IPS-18a (cell line): ENCODE results near the gene LRRC4.

ENCODE experiments used
- H3K27ac ChIP-seq: one replicate; pipeline ENCODE4 v1.5.1; 2013; ENCODE audit warnings: low read length
- H3K27me3 ChIP-seq: one replicate; pipeline ENCODE4 v1.6.1; 2013; ENCODE audit warnings: mild to moderate bottlenecking, low read length; ENCODE audit not compliant: control insufficient read depth, insufficient read depth
- H3K36me3 ChIP-seq: one replicate; pipeline ENCODE4 v1.6.1; 2013; ENCODE audit warnings: low read depth, low read length; ENCODE audit not compliant: control insufficient read depth
- H3K4me1 ChIP-seq: one replicate; pipeline ENCODE4 v1.6.1; 2013; ENCODE audit warnings: low read depth, low read length; ENCODE audit not compliant: control insufficient read depth
- H3K4me3 ChIP-seq: one replicate; pipeline ENCODE4 v1.5.1; 2013; ENCODE audit warnings: low read length
- H3K9ac ChIP-seq: one replicate; pipeline ENCODE4 v1.6.1; 2013; ENCODE audit warnings: mild to moderate bottlenecking, low read length, moderate library complexity
- H3K9me3 ChIP-seq: one replicate; pipeline ENCODE4 v1.6.1; 2013; ENCODE audit warnings: low read depth, low read length; ENCODE audit not compliant: control insufficient read depth

The LRRC4 gene, protein sequence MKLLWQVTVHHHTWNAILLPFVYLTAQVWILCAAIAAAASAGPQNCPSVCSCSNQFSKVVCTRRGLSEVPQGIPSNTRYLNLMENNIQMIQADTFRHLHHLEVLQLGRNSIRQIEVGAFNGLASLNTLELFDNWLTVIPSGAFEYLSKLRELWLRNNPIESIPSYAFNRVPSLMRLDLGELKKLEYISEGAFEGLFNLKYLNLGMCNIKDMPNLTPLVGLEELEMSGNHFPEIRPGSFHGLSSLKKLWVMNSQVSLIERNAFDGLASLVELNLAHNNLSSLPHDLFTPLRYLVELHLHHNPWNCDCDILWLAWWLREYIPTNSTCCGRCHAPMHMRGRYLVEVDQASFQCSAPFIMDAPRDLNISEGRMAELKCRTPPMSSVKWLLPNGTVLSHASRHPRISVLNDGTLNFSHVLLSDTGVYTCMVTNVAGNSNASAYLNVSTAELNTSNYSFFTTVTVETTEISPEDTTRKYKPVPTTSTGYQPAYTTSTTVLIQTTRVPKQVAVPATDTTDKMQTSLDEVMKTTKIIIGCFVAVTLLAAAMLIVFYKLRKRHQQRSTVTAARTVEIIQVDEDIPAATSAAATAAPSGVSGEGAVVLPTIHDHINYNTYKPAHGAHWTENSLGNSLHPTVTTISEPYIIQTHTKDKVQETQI

DNA sequence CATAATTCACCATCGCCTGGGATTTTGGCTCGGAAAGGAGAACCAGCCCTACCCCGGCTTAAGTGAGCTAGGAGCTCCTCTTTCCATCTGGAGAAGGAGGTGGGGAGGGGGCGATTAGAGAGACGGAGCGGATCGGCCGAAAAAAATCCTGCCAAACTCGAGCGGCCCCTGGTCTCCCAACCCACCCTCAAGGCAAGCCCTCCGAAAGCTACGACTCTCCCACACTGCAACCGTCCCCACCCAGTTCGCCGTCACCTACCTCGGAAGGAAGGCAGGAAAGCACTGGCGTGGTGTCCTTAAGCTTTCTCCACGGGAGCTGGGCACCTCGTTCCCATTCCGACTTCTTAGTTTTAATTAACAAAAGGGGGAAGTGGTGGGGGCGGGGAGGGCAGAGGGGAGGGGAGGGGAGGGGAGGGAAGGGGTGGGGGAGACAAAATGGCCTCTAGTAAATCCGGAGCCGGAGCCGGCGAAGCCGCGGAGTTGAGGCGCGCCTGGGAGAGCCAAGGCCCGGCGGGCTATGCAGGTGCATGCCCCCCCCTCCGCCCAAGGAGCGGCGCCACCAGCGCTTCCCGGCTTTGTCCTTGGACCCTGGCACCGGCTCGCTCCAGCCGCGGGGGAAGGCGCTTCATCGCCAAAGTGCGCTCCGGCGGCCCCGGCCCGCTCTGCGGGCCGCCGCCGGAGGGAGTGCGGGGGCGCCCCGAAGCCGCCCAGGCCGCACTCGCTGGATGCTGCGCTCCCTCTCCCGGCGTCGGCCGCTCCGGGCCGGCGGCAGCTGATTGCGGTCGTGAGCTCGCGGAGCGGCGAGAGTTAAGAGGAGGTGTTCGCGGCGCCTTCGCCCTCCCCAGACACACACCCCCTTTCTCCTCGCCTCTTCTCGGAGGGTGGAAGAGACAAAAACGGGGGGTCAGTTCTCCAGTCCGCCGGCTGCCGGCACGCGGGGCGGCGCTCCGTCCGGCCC is at the start of gene LRRC4:
LRRC4 (minus strand) TSS at position 784 of the 958 bp plus-strand sequence. CDS start 797 bp downstream, outside the sequence.
- peaks cover 10% of the 10 kb centered on the region for H3K36me3 ChIP-seq
- peaks cover 28% of the 10 kb centered on the region for H3K4me1 ChIP-seq
- H3K27me3 ChIP-seq = peaks cover 38% of the 10 kb centered on the region
- H3K9ac ChIP-seq = peak within 1 kb of the TSS; percentile 65
- no peak within 1 kb of the TSS for H3K27ac ChIP-seq
- H3K9me3 ChIP-seq = no peaks in the 10 kb centered on the region
- H3K4me3 ChIP-seq = peak within 1 kb of the TSS; percentile 84

DNA sequence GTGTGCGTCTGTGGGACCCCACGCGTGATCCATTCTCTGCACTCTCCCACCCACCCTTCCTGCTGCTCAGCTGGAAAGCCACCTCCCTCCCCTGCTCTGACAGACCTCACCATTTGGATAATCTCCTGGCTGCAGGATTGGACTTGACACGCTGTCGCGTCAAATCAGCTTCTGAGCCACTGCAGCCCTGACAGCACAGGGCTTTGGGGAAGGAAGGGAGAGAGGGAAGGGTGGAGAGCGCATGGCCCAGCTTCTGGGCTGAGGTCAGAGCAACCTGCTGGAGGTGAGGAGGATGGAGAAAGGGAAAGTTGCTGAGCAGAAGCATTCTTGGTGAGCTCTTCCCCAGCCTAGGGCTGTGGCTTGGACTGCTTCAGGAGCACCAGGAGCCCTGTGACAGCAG is 48.9 kb upstream of the LRRC4 start:
- Histone ChIP-seq H3K27me3 (no peaks in the 10 kb centered on the region), H3K36me3 (peaks cover 6% of the 10 kb centered on the region), H3K9ac (no peak overlapping the region), H3K4me3 (no peak overlapping the region), H3K27ac (no peak overlapping the region), H3K9me3 (no peaks in the 10 kb centered on the region), H3K4me1 (no peaks in the 10 kb centered on the region)

DNA sequence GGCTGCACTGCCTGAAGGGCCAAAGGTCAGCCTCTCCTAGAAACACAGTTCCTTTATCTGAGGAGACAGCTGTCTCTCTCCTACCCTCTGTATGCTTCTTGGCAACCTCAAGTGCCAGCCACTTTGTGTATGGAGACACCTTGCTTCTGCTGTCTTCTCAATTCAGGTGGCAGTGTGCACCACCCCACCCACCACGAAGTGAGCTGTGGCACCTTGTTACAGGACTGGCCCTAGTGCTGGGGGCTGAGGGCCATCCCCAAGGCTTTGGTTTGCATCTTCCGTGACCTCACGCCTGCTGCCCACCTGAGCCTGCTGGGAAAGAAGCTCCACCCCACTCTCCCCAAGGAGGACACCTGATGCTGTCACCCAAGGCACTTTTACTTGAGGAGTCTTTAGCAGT is 47.1 kb upstream of the LRRC4 start:
- Histone ChIP-seq H3K36me3 (peaks cover 6% of the 10 kb centered on the region), H3K27me3 (no peaks in the 10 kb centered on the region), H3K9me3 (no peaks in the 10 kb centered on the region), H3K9ac (no peak overlapping the region), H3K27ac (no peak overlapping the region), H3K4me3 (no peak overlapping the region), H3K4me1 (no peaks in the 10 kb centered on the region)

DNA sequence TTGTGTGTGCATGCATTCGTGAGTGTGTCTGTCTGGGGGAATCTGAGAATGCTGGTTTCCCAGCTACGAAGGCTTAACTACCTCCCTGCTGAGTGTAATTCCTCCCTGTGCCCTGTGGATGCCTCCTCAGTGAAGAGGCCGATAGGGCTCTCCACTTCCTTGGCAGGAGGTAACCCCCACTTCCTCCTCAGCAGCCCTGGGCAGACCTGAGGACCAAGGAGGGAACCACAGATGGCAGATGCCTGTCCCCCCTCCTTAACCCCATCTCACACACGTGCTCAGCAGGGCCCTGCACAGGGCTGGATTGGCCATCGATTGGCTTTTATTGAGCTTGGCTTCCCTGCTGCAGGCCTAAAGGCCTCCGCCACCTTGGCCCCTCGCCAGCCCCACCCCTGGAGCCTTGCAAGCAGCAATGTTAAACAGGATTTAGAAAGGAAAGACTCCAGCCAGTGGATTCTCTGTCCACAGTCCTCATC is 45.6 kb upstream of the LRRC4 start:
- H3K4me3 ChIP-seq = no peak overlapping the region
- no peak overlapping the region for H3K27ac ChIP-seq
- H3K9me3 ChIP-seq = no peaks in the 10 kb centered on the region
- H3K4me1 ChIP-seq = no peaks in the 10 kb centered on the region
- H3K9ac ChIP-seq = no peak overlapping the region
- H3K27me3 ChIP-seq = no peaks in the 10 kb centered on the region
- H3K36me3 ChIP-seq = peaks cover 6% of the 10 kb centered on the region

DNA sequence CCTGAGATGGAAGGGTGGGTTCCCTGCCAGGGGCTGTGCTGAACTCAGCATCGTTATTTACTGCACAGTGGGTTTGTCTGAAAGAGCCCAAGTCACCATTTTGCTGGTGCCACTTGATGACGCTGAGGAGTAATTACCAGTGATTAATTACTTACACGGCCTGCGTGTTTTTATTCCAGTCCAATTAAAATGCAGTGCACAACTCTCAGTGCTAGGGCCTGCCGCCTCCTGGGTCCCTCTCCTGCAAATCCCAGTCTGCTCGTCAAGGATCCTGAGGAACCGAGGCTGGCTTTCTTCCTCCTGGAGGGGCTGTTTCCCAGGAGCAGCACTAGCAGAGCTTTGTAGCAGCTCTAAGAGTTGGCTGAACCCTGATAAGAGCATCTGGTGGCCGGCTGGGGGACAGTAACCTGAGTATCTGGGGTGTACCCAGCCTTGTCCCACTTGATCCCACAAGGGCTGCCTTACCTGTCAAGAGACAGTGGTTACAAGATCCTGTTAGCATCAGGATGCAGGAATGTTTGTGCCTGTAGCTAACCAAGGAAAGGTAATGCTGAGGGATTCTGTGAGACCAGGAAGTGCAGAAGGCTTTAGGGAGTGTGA is 45.1 kb upstream of the LRRC4 start:
- no peak overlapping the region for H3K9ac ChIP-seq
- H3K9me3 ChIP-seq = no peaks in the 10 kb centered on the region
- no peak overlapping the region for H3K4me3 ChIP-seq
- peaks cover 2% of the 10 kb centered on the region for H3K36me3 ChIP-seq
- no peaks in the 10 kb centered on the region for H3K4me1 ChIP-seq
- no peak overlapping the region for H3K27ac ChIP-seq
- no peaks in the 10 kb centered on the region for H3K27me3 ChIP-seq

DNA sequence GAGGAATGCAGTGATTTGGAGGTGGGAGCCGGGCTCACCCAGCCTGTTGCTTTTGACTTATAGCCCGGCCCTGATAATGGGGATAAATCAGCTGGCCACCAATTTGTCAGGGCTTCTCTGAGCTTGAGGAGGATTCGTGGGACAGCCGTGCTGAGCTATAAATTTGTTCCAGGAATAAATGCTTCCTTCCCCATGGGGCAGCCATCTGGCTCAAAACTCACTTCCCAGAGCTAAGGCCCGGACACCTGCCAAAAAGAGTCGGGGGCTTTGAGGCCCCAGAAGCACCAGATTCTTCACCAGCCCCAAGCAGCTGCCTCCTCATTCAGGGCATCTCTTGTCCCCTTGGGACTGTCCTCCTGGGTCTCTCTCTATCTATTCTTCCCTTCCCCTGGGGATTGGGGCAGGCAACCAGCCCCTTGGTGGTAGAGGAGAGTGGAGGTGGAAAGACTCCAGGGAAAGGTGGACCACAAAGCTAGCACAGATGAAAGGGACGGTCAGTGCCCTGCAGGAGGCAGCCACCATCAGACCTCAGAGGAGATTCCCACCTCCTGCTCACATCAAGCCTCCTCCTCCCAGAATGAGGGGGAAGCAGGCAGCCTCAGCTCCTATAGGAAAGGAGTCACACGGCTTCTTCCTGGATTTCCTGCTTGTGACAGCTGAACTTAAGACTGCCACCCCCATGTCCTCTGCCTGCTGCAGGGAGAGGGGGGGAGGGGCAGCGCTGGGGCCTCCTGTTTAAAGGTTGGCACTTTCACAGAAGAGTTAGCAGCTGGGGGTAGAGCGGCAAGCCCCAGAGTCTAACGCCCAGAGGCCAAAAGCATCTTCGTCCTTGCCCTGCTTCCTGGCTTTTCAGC is 44.2 kb upstream of the LRRC4 start:
- no peaks in the 10 kb centered on the region for H3K9me3 ChIP-seq
- H3K4me3 ChIP-seq = no peak overlapping the region
- H3K4me1 ChIP-seq = no peaks in the 10 kb centered on the region
- no peak overlapping the region for H3K27ac ChIP-seq
- H3K36me3 ChIP-seq = no peaks in the 10 kb centered on the region
- H3K9ac ChIP-seq = no peak overlapping the region
- no peaks in the 10 kb centered on the region for H3K27me3 ChIP-seq

DNA sequence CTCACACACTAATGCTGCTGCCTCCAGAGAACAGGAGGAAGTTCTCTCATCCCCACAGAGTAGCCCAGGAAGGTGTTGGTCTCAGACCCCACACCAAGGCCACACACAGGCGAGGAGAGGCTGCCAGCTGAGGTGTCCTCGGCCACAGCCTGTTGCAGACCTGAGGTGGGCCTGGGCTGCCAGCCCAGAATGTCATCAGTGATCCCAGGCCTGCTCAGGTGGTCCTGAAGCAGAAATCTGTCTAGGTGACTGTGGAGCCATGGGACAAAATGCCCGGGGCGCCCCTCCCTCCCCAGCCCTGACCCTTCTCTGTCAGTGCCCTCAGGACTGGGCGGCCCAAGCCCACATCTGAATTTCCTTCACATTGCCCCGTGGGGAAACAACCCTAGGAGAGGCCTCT is 43.5 kb upstream of the LRRC4 start:
- H3K9me3 ChIP-seq = no peaks in the 10 kb centered on the region
- no peak overlapping the region for H3K9ac ChIP-seq
- H3K27ac ChIP-seq = no peak overlapping the region
- H3K27me3 ChIP-seq = no peaks in the 10 kb centered on the region
- H3K4me3 ChIP-seq = no peak overlapping the region
- no peaks in the 10 kb centered on the region for H3K4me1 ChIP-seq
- H3K36me3 ChIP-seq = no peaks in the 10 kb centered on the region

DNA sequence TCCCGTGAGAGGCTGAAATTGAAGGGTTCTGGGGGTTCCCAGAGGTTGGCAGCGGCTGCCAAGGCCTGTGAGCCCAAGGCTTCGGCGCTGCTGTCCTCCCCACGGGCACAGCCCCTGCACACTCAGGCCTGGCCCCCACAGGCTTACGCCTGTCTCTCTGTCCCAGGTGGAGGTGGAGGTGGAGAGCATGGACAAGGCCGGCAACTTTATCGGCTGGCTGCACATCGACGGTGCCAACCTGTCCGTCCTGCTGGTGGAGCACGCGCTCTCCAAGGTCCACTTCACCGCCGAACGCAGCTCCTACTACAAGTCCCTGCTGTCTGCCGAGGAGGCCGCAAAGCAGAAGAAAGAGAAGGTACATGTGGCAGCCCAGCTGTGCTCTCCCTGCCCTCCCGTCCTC is 43.1 kb upstream of the LRRC4 start:
- no peak overlapping the region for H3K9ac ChIP-seq
- H3K27ac ChIP-seq = no peak overlapping the region
- no peaks in the 10 kb centered on the region for H3K9me3 ChIP-seq

DNA sequence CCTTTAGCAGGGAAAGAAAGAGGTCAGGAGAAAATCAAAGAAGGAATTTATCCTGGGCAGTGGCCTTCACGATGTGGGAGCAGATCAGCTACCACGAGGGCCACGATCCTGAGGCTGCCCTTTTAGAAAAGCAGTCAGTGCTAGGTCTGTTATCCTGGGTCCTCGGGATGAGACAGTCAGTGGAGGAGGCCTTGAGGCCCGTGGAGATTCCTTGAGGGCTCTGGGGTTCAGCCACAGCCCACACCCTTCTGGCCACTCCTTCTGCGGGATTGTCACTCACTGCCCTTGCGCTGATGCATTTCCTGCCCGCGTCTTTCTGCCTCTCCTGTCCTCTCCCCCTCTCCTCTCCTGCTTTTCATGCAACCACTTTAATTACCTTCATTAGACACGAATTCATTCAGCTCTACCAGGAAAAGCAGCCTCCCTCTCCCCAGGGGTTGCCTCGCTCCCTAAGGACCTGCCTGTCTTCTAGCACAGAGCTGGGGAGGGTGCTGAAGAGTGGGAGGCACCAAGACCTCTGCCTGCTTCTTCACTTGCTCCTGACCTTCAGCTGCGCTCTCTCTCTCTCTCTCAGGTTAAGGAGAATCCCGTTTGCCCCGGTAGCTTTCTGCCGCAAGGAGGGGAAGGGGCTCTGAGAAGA is 42.6 kb upstream of the LRRC4 start:
- Histone ChIP-seq H3K27me3 (no peaks in the 10 kb centered on the region), H3K27ac (no peak overlapping the region), H3K9me3 (no peaks in the 10 kb centered on the region), H3K9ac (no peak overlapping the region), H3K36me3 (no peaks in the 10 kb centered on the region), H3K4me1 (no peaks in the 10 kb centered on the region), H3K4me3 (no peak overlapping the region)

More for the DNA sequence above, 43.1 kb upstream of the LRRC4 start:
- Histone ChIP-seq H3K27me3 (no peaks in the 10 kb centered on the region), H3K4me3 (no peak overlapping the region), H3K36me3 (no peaks in the 10 kb centered on the region), H3K4me1 (no peaks in the 10 kb centered on the region)

DNA sequence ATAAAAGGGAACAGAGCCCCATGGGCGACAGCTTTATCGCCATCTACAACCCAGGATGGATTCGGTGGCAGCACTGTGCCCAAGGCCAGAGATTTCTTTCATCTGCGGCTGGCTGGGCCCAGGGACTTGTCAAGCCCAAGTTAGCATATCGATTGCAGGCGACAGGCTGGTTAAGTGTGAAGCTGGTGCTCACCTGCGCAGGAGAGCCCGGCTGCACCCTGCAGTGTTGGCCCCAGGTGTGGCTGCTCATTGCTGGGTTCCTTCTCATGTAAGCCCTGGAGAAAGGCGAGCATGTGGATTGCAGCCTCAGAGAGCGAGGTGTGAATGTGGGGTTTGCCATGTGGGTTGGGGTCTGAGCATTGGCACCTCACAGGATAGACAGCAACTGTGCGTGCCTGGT is 40.6 kb upstream of the LRRC4 start:
- H3K9me3 ChIP-seq = no peaks in the 10 kb centered on the region
- no peak overlapping the region for H3K27ac ChIP-seq
- H3K9ac ChIP-seq = no peak overlapping the region
- no peak overlapping the region for H3K4me3 ChIP-seq
- no peaks in the 10 kb centered on the region for H3K27me3 ChIP-seq
- no peaks in the 10 kb centered on the region for H3K36me3 ChIP-seq
- H3K4me1 ChIP-seq = no peaks in the 10 kb centered on the region
